ENCODE data around the gene CTNND2.

DNA sequence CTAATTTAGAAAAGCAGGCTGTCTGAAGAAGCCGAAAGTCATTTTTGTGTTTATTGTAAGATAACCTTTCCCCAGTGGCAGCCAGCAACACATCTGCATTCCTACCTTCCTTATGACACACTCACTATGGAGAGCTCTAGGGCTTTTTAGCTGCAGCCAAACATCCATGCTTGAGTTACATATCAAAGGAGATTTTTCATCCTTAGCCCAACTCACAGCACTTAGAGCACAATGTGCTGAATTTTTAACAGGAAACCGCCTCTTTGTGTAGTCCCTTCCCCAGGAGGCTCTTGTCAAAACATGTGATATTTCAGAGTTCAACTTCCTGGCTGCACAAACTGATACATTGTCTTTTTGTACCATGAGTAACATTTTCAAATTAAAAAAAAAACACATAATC is 379.2 kb downstream of the CTNND2 start:
- TF ChIP-seq, protein P1, sequence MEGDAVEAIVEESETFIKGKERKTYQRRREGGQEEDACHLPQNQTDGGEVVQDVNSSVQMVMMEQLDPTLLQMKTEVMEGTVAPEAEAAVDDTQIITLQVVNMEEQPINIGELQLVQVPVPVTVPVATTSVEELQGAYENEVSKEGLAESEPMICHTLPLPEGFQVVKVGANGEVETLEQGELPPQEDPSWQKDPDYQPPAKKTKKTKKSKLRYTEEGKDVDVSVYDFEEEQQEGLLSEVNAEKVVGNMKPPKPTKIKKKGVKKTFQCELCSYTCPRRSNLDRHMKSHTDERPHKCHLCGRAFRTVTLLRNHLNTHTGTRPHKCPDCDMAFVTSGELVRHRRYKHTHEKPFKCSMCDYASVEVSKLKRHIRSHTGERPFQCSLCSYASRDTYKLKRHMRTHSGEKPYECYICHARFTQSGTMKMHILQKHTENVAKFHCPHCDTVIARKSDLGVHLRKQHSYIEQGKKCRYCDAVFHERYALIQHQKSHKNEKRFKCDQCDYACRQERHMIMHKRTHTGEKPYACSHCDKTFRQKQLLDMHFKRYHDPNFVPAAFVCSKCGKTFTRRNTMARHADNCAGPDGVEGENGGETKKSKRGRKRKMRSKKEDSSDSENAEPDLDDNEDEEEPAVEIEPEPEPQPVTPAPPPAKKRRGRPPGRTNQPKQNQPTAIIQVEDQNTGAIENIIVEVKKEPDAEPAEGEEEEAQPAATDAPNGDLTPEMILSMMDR (IDR thresholded peaks at IDR 0.05): no peak
- no peak for TF ChIP-seq EZH2phosphoT487 (IDR thresholded peaks at IDR 0.05)
